ENCODE measurements around the gene RNASE13.

DNA sequence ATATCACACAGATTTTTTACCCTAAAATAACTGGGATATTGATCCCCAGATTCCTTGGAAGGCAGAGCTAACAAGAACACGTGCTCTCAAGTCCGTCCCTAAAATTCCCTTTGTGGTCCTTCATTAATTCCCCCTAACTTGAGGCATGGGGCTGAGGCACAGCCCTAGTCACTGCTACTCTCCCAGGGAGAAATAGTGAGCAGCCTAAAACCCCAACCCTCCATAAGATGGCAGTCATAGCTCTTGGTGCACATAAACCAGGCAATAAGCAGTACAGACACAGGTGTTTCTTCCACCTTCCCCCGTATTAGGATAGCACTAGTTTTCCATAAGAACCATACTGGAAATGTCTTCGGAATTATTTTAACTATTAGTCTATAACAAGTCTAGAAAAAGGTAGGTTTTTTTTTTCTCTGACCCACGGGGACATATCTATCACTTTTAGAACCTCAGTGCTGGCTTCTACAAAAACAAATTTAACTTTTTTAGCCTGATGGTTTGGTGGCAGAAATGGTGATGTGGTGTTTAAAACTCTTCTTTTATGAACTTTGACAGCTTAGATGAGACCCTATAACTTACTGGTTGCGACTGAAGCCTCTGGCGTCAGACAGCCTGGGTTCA is 32.4 kb upstream of the RNASE13 start:
- no peak for TF ChIP-seq EZH2 (IDR thresholded peaks at IDR 0.05; ENCODE audit: borderline replicate concordance, low read depth, low read length, poor library complexity, severe bottlenecking)
- TF ChIP-seq, protein P1, sequence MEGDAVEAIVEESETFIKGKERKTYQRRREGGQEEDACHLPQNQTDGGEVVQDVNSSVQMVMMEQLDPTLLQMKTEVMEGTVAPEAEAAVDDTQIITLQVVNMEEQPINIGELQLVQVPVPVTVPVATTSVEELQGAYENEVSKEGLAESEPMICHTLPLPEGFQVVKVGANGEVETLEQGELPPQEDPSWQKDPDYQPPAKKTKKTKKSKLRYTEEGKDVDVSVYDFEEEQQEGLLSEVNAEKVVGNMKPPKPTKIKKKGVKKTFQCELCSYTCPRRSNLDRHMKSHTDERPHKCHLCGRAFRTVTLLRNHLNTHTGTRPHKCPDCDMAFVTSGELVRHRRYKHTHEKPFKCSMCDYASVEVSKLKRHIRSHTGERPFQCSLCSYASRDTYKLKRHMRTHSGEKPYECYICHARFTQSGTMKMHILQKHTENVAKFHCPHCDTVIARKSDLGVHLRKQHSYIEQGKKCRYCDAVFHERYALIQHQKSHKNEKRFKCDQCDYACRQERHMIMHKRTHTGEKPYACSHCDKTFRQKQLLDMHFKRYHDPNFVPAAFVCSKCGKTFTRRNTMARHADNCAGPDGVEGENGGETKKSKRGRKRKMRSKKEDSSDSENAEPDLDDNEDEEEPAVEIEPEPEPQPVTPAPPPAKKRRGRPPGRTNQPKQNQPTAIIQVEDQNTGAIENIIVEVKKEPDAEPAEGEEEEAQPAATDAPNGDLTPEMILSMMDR (conservative IDR thresholded peaks at IDR 0.05; ENCODE audit: low read depth, low read length), result peak; percentile 44; the same call in 1 of the 2 replicates
